CD14-positive monocyte (primary cell): ENCODE measurements around the gene MINDY3. TPM values are rescaled to one million over a fixed set of nuclear protein-coding genes. Genes with fewer than 3 reads are reported as not detected.
A peak's percentile ranks its signal among the peaks of the same experiment; 100 is the strongest.

Experiments used
- DNase-seq, 3 donors: peaks; one replicate each; pipeline ENCODE4 v3.0.0-alpha.2; 2011 to 2022
- H2AFZ ChIP-seq: 2 replicates; pipeline ENCODE4 v1.6.0; 2012; ENCODE audit warnings: mild to moderate bottlenecking, low read depth, low read length, inconsistent platforms; ENCODE audit not compliant: insufficient read depth, poor library complexity, severe bottlenecking
- H3K27ac ChIP-seq, 2 donors: 1 replicate in 1 of 2; 2 replicates in 1 of 2; pipeline ENCODE4 v1.5.1; 2012 to 2013; ENCODE audit warnings: low read length in 2 of 2, control low read depth in 1 of 2, inconsistent platforms in 1 of 2, low read depth in 1 of 2, mild to moderate bottlenecking in 1 of 2
- H3K27me3 ChIP-seq, 2 donors: one replicate each; pipeline versions ENCODE4 v1.6.0 to v1.6.1; 2011 to 2013; ENCODE audit warnings: low read length in 2 of 2; ENCODE audit not compliant: control insufficient read depth in 2 of 2, insufficient read depth in 2 of 2
- H3K36me3 ChIP-seq, 2 donors: replicated peaks in 1 of 2; 1 replicate in 1 of 2; 2 replicates in 1 of 2; pipeline versions ENCODE4 v1.5.1 to v1.6.1; 2012 to 2013; ENCODE audit warnings: low read length in 2 of 2, control low read depth in 1 of 2, inconsistent platforms in 1 of 2, mild to moderate bottlenecking in 1 of 2; ENCODE audit not compliant: insufficient read depth in 2 of 2, control insufficient read depth in 1 of 2
- H3K4me1 ChIP-seq, 2 donors: 1 replicate in 1 of 2; 2 replicates in 1 of 2; pipeline versions ENCODE4 v1.5.1 to v1.6.1; 2012 to 2013; ENCODE audit warnings: low read length in 2 of 2, control low read depth in 1 of 2, inconsistent platforms in 1 of 2, mild to moderate bottlenecking in 1 of 2, moderate library complexity in 1 of 2; ENCODE audit not compliant: insufficient read depth in 2 of 2, control insufficient read depth in 1 of 2
- H3K4me2 ChIP-seq: replicated peaks from 2 replicates; pipeline ENCODE3; 2012; ENCODE audit warnings: low read length, moderate library complexity, mild to moderate bottlenecking; ENCODE audit not compliant: poor library complexity, severe bottlenecking; ENCODE audit errors: extremely low read depth
- H3K4me3 ChIP-seq, 3 experiments: fragments of 200-600 bp in 1 of 3; sonication (generic) in 1 of 3; replicated peaks in 1 of 3; 1 replicate in 2 of 3; 2 replicates in 1 of 3; pipeline ENCODE4 v1.5.1; 2011 to 2013; ENCODE audit warnings: low read length in 3 of 3, mild to moderate bottlenecking in 3 of 3, control low read depth in 2 of 3, low read depth in 2 of 3, inconsistent platforms in 1 of 3, moderate library complexity in 1 of 3
- H3K79me2 ChIP-seq: 2 replicates; pipeline ENCODE4 v1.6.0; 2012; ENCODE audit warnings: mild to moderate bottlenecking, control low read depth, inconsistent platforms, low read length, moderate library complexity; ENCODE audit not compliant: insufficient read depth
- H3K9ac ChIP-seq: 2 replicates; pipeline ENCODE4 v1.6.0; 2017; ENCODE audit warnings: low read length, mild to moderate bottlenecking; ENCODE audit not compliant: insufficient read depth, poor library complexity, severe bottlenecking
- H3K9me3 ChIP-seq, 2 donors: replicated peaks in 1 of 2; 1 replicate in 1 of 2; 2 replicates in 1 of 2; pipeline versions ENCODE4 v1.5.1 to v1.6.1; 2012 to 2013; ENCODE audit warnings: low read length in 2 of 2, control low read depth in 1 of 2; ENCODE audit not compliant: control insufficient read depth in 1 of 2, insufficient read depth in 1 of 2
- H4K20me1 ChIP-seq: 2 replicates; pipeline ENCODE4 v1.6.0; 2012; ENCODE audit warnings: mild to moderate bottlenecking, low read length, control low read depth, moderate library complexity; ENCODE audit not compliant: insufficient read depth
- H3K27ac Mint-ChIP-seq, 7 donors: one replicate each; pipeline ENCODE4 v1.8.0; 2020; ENCODE audit warnings: mild to moderate bottlenecking in 7 of 7, mixed read lengths in 7 of 7, moderate library complexity in 6 of 7, inconsistent platforms in 2 of 7
- H3K27me3 Mint-ChIP-seq, 3 donors: one replicate each; pipeline ENCODE4 v1.8.0; 2021 to 2022; ENCODE audit warnings: low read depth in 3 of 3, mild to moderate bottlenecking in 3 of 3, mixed read lengths in 3 of 3, moderate library complexity in 3 of 3, inconsistent platforms in 1 of 3
- H3K36me3 Mint-ChIP-seq, 2 donors: one replicate each; pipeline ENCODE4 v1.8.0; 2020; ENCODE audit warnings: mixed read lengths in 2 of 2, inconsistent platforms in 1 of 2, mild to moderate bottlenecking in 1 of 2
- H3K4me1 Mint-ChIP-seq: one replicate; pipeline ENCODE4 v1.8.0; 2020; ENCODE audit warnings: mild to moderate bottlenecking, mixed read lengths
- H3K4me3 Mint-ChIP-seq, 2 donors: one replicate each; pipeline ENCODE4 v1.8.0; 2020; ENCODE audit warnings: mild to moderate bottlenecking in 2 of 2, mixed read lengths in 2 of 2, moderate library complexity in 1 of 2
- H3K9me3 Mint-ChIP-seq, 7 donors: one replicate each; pipeline ENCODE4 v1.8.0; 2020 to 2022; ENCODE audit warnings: mixed read lengths in 7 of 7, mild to moderate bottlenecking in 6 of 7, moderate library complexity in 6 of 7, inconsistent platforms in 2 of 7
- CTCF ChIP-seq: fragments of 200-600 bp; IDR thresholded peaks from one replicate; pipeline ENCODE4 v1.8.0; 2022; ENCODE audit warnings: antibody characterized with exemption, mild to moderate bottlenecking
- WGBS: methylation state at CpG from one replicate; pipeline ENCODE4 v1.1.5; 2013; ENCODE audit warnings: missing lambda C conversion rate; ENCODE audit not compliant: insufficient coverage; 5-methylcytosine and 5-hydroxymethylcytosine counted together
- intact Hi-C, 2 donors: fragments of 100-400 bp; cut with micrococcal nuclease; formaldehyde crosslinking; loops; one replicate each; pipeline versions ENCODE4 v1.15.0 to v1.15.1; 2023
- polyA plus RNA-seq, 3 donors: library from polyadenylated mRNA; depleted of rRNA in 1 of 3; unstranded in 2 of 3; stranded (reverse) in 1 of 3; fragments of 300-500 nt in 2 of 3; fragments of >200 nt in 1 of 3; fragmentation: Illumina TruSeq in 2 of 3; gene quantifications; 1 replicate in 2 of 3; 2 replicates in 1 of 3; pipeline ENCODE4 v1.2.3, GENCODE V29; 2012 to 2021

The MINDY3 gene
- polyA plus RNA-seq, 3 donors, result 2.4 to 14.8 (median 4.4) TPM

GRCh38 chr10:15782851-15783250 lies 77.5 kb downstream of the MINDY3 start:
- H3K27me3 Mint-ChIP-seq, result no peaks in the 10 kb centered on the region
- DNase-seq, result no peak
- Histone ChIP-seq H4K20me1 (no peaks in the 10 kb centered on the region), H3K9me3 (no peaks in the 10 kb centered on the region), H3K36me3 (peaks cover 70 to 96% of the 10 kb centered on the region in 2 donors), H3K9ac (no peak overlapping the region), H3K4me3 (no peak overlapping the region), H3K4me1 (no peaks in the 10 kb centered on the region), H3K79me2 (no peaks in the 10 kb centered on the region), H3K4me2 (no peak overlapping the region), H3K27ac (no peak overlapping the region), H3K27me3 (no peaks in the 10 kb centered on the region), H2AFZ (no peak overlapping the region)
- H3K4me1 Mint-ChIP-seq, result no peaks in the 10 kb centered on the region
- H3K4me3 Mint-ChIP-seq, result no peak overlapping the region
- peaks cover 75 to 84% of the 10 kb centered on the region in 2 donors for H3K36me3 Mint-ChIP-seq
- peaks cover 0 to under 1% (median 0%) of the 10 kb centered on the region in 7 donors for H3K9me3 Mint-ChIP-seq
- TF ChIP-seq CTCF, result no peak
- peak overlapping the region in 1 of 7 donors; percentile 48 for H3K27ac Mint-ChIP-seq
- intact Hi-C loops, result no loop called here
- 100% methylated on average over 4 of the region's 4 CpGs for WGBS

GRCh38 chr10:15781381-15781960 lies 78.8 kb downstream of the MINDY3 start:
- Histone ChIP-seq H3K27me3 (no peaks in the 10 kb centered on the region), H3K4me1 (no peaks in the 10 kb centered on the region), H3K4me2 (no peak overlapping the region), H4K20me1 (no peaks in the 10 kb centered on the region), H3K36me3 (peaks cover 62 to 92% of the 10 kb centered on the region in 2 donors), H3K27ac (no peak overlapping the region), H3K9ac (no peak overlapping the region), H3K9me3 (no peaks in the 10 kb centered on the region), H3K79me2 (no peaks in the 10 kb centered on the region), H3K4me3 (no peak overlapping the region), H2AFZ (no peak overlapping the region)
- 100% methylated on average over 1 of the region's 7 CpGs for WGBS
- Mint-ChIP-seq H3K9me3 (peaks cover 0 to 2% (median 0%) of the 10 kb centered on the region in 7 donors), H3K36me3 (peaks cover 73 to 82% of the 10 kb centered on the region in 2 donors), H3K27me3 (no peaks in the 10 kb centered on the region), H3K4me3 (no peak overlapping the region), H3K4me1 (no peaks in the 10 kb centered on the region), H3K27ac (no peak overlapping the region)
- intact Hi-C loops, result no loop called here
- no peak for TF ChIP-seq CTCF
- no peak for DNase-seq
